Pancreas (tissue), 10 donors: ENCODE results near the gene ARHGAP26. TPM values are rescaled to one million over a fixed set of nuclear protein-coding genes. Genes with fewer than 3 reads are reported as not detected.
"Not testable (repeated sequence)": the region's sequence is repeated elsewhere in the genome, so short reads cannot be mapped to it uniquely, and the experiment has no call there.

ENCODE experiments used
- ATAC-seq, 4 donors: fragments of 200-7000 bp; cut with Tn5 transposase; one replicate each; pipeline versions ENCODE4 v1.8.0 to v1.9.1; 2020; ENCODE audit warnings: mild to moderate bottlenecking in 4 of 4, moderate library complexity in 4 of 4
- DNase-seq, 6 donors: peaks; one replicate each; pipeline ENCODE4 v3.0.0-alpha.2; 2020
- FAIRE-seq: peaks from 2 replicates; lab custom pipeline; 2012; peaks lifted over from hg19 to GRCh38; lab: Jason Lieb, UNC
- H3K27ac ChIP-seq, 4 donors: fragments of 200-600 bp; sonication (generic); 1 replicate in 3 of 4; 2 replicates in 1 of 4; pipeline versions ENCODE4 v1.5.0 to v1.8.0; 2020
- H3K27me3 ChIP-seq, 4 donors: fragments of 200-600 bp; one replicate each; pipeline ENCODE4 v1.8.0; 2021
- H3K36me3 ChIP-seq, 3 donors: fragments of 200-600 bp; sonication (generic) in 1 of 3; one replicate each; pipeline versions ENCODE4 v1.5.0 to v1.8.0; 2020 to 2021
- H3K4me1 ChIP-seq, 3 donors: fragments of 200-600 bp; one replicate each; pipeline ENCODE4 v1.8.0; 2021
- H3K4me3 ChIP-seq, 4 donors: fragments of 200-600 bp; sonication (generic) in 2 of 4; one replicate each; pipeline versions ENCODE4 v1.5.0 to v1.8.0; 2020 to 2021
- H3K9me3 ChIP-seq, 4 donors: fragments of 200-600 bp; one replicate each; pipeline ENCODE4 v1.8.0; 2021
- CTCF ChIP-seq, 4 donors: fragments of 200-600 bp; sonication (generic) in 3 of 4; IDR thresholded peaks; one replicate each; pipeline versions ENCODE4 v1.5.0 to v1.8.0; 2021; ENCODE audit warnings: antibody characterized with exemption in 4 of 4
- WGBS, 2 donors: extraction: QIAGEN DNeasy Blood & Tissue Kit; methylation state at CpG; one replicate each; pipeline ENCODE4 v1.1.7; 2013; 5-methylcytosine and 5-hydroxymethylcytosine counted together
- intact Hi-C, 3 donors: fragments of 100-400 bp; cut with DNase I; formaldehyde crosslinking; loops; one replicate each; pipeline versions ENCODE4 v1.11.1 to v1.14.2; 2022
- polyA plus RNA-seq, 2 donors: library from polyadenylated mRNA; stranded (reverse); fragments of 200-250 nt; gene quantifications; one replicate each; pipeline ENCODE4 v1.2.3, GENCODE V29; 2013
- total RNA-seq, 6 donors: library from RNA; stranded (reverse); fragmentation: NEBNext Ultra II Directional in 4 of 6; extraction: Animal tissue kit (Norgen Biotek cat#: 25700) in 4 of 6; gene quantifications; one replicate each; pipeline versions ENCODE4 v1.2.1 to v1.2.4, GENCODE V29; 2021 to 2023
- donor health status: healthy with polysubstance abuse.
- donor health status: DM: no; HTN: no; CAD: no; lungs with moderate emphysema.
- donor health status: DM: no; HTN: no; CAD: no.
- donor health status: control.
- donor health status: control.
- donor health status: Bipolar disorder and iron deficiency.
- donor health status: DM: yes; HTN: yes; CAD: no.
- donor health status: DM: no; HTN: no; CAD: no.
- donor health status: DM: no; HTN: no; CAD: no.
- donor health status: DM: yes; HTN: yes; CAD: no.

Gene ARHGAP26
- total and polyA plus RNA-seq, 8 donors = 3.0 to 28.1 (median 10.3) TPM

DNA sequence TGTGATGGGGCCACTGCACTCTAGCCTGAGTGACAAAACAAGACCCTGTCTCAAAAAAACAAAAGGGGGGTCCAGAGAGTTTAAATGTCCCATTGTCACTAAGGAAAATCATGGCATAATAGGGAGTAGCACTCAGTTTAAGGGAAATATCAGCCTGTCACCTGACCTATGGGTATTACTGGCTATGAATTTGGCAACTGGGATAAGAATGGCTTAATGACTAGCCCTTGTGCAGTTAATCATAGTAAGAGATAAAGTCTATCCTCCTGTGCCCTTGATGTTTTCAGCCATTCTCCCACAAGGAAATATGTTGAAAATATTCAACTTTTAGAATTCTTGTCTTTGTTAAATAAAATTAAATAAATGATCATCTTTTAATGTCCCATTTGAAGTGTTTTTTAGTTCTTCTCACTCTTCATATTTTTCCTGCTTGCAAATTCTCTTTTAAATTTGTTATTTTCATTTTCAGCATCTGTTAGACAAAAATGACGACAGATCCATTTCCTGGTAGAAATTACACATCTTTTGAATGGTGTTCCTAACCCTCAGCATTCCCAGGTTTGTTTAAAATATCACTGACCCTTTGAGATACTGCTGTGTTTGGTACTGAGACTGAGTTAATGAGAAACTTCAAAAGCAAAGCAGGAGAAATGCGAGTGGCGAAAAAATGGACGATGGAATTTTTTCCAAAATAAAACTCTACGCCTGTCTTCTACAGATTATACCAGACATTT lies 191.4 kb downstream of the ARHGAP26 start:
- WGBS, 2 donors = 45 to 51% methylated on average over 5 of the region's 5 CpGs
- Histone ChIP-seq H3K4me1 (peaks cover 0 to 28% (median 20%) of the 10 kb centered on the region in 3 donors), H3K27ac (peak overlapping the region in 2 of 4 donors; percentile 65 to 80), H3K9me3 (no peaks in the 10 kb centered on the region), H3K36me3 (no peaks in the 10 kb centered on the region), H3K27me3 (no peaks in the 10 kb centered on the region), H3K4me3 (peak overlapping the region in 1 of 4 donors; percentile 1)
- intact Hi-C loops = no loop called here
- no peak for DNase-seq
- no peak for TF ChIP-seq CTCF (IDR thresholded peaks at IDR 0.05)
- peak; percentile 54 to 79 (median 70) for ATAC-seq
- FAIRE-seq = no peak

GRCh38 chr5:142962174-142962533 lies 192.0 kb downstream of the ARHGAP26 start:
- Histone ChIP-seq H3K4me1 (peaks cover 0 to 28% (median 20%) of the 10 kb centered on the region in 3 donors), H3K4me3 (peak overlapping the region in 1 of 4 donors; percentile 1), H3K27ac (peak overlapping the region in 2 of 4 donors; percentile 65 to 80), H3K9me3 (no peaks in the 10 kb centered on the region), H3K36me3 (no peaks in the 10 kb centered on the region), H3K27me3 (no peaks in the 10 kb centered on the region)
- TF ChIP-seq CTCF (IDR thresholded peaks at IDR 0.05) = no peak
- intact Hi-C loops = no loop called here
- ATAC-seq = no peak
- 63 to 64% methylated on average over 1 of the region's 1 CpG for WGBS, 2 donors
- no peak for FAIRE-seq
- no peak for DNase-seq

DNA sequence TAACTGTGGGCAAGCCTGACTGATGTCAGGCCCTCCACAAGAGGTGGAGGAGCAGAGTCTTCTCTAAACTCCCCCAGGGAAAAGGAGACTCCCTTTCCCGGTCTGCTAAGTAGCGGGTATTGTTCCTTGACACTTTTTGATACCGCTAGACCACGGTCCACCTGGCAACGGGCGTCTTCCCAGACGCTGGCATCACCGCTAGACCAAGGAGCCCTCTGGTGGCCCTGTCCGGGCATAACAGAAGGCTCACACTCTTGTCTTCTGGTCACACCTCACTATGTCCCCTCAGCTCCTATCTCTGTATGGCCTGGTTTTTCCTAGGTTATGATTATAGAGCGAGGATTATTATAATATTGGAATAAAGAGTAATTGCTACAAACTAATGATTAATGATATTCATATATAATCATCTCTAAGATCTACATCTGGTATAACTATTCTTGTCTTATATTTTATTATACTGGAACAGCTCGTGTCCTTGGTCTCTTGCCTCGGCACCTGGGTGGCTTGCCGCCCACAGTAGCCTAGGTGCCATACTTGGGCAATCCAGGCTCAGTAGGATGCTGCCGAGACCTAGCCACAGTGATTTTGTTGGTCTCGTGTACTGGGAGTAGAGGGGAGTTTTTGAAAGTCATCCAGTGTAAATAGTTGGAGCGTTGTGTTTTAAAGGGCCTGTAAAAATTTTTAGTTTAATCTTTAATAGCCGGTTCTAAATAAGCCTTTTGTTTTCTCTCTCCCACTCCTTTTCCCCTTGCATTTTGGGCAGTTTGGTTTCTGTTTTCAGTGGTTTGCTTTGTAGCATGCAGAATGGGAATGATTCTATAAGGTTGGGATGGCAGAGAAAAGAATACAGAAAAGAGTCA lies 195.3 kb downstream of the ARHGAP26 start:
- H3K4me3 ChIP-seq, intact Hi-C loops, H3K27me3 ChIP-seq, H3K9me3 ChIP-seq, FAIRE-seq, H3K36me3 ChIP-seq: not testable (repeated sequence)
- peak; percentile 17 to 51 (median 46) for TF ChIP-seq CTCF (IDR thresholded peaks at IDR 0.05)
- Histone ChIP-seq H3K4me1 (peaks cover 0 to 20% (median 17%) of the 10 kb centered on the region in 3 donors), H3K27ac (peak overlapping the region in 2 of 4 donors; percentile 25 to 63)
- ATAC-seq (peak; percentile 54 to 76 (median 66)), DNase-seq (peak; percentile 45 to 82 (median 68))
- WGBS, 2 donors = 14 to 17% methylated on average over 15 to 16 of the region's 17 CpGs

- 45 to 49% methylated on average over 3 of the region's 3 CpGs for WGBS, 2 donors
- Histone ChIP-seq H3K9me3 (no peaks in the 10 kb centered on the region), H3K4me1 (peaks cover 0 to 17% (median 17%) of the 10 kb centered on the region in 3 donors), H3K27ac (peak overlapping the region in 2 of 4 donors; percentile 25 to 63), H3K27me3 (no peaks in the 10 kb centered on the region), H3K4me3 (no peak overlapping the region), H3K36me3 (no peaks in the 10 kb centered on the region)
- FAIRE-seq (no peak), DNase-seq (no peak), ATAC-seq (peak; percentile 31 to 53 (median 42))
- TF ChIP-seq CTCF (IDR thresholded peaks at IDR 0.05) = no peak
- intact Hi-C loops = no loop called here
These were observed 195.9 kb downstream of the ARHGAP26 start for GRCh38 chr5:142966121-142966420.
